ENCODE results near the gene TOMM40.
"Not testable (repeated sequence)": the region's sequence is repeated elsewhere in the genome, so short reads cannot be mapped to it uniquely, and the experiment has no call there.

DNA sequence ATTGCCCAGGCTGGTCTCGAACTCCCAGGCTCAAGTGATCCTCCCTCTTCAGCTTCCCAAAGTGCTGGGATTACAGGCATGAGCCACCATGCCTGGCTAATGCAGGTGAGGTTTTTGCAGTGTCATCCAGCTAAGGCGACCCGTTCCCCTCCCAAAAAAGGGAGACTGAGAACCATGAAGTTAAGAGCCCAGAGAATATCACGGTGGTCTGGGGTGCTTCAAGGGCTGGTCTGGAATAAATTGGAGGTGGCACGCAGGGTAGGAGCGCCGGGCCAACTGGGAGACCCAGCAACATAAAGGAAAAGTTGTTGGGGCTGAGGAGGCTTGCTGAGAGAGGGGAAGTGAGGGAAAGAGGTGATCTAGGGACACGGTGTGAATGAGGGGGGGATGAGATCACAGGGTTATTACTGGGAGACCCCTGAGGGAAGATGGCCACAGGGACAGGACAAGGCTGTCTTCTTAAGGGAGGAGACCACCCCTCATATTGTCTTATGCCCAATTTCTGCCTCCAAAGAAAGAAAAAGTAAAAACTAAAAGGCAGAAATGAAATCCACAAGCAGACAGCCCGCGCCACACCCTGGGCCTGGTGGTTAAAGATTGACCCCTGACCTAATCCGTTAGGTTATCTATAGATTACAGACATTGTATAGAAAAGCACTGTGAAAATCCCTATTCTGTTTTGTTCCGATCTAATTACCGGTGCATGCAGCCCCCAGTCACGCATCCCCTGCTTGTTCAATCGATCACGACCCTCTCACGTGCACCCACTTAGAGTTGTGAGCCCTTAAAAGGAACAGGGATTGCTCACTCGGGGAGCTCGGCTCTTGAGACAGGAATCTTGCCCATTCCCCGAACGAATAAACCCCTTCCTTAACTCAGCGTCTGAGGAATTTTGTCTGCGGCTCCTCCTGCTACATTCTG is 22.7 kb downstream of the TOMM40 start:
- TF ChIP-seq, protein P1, sequence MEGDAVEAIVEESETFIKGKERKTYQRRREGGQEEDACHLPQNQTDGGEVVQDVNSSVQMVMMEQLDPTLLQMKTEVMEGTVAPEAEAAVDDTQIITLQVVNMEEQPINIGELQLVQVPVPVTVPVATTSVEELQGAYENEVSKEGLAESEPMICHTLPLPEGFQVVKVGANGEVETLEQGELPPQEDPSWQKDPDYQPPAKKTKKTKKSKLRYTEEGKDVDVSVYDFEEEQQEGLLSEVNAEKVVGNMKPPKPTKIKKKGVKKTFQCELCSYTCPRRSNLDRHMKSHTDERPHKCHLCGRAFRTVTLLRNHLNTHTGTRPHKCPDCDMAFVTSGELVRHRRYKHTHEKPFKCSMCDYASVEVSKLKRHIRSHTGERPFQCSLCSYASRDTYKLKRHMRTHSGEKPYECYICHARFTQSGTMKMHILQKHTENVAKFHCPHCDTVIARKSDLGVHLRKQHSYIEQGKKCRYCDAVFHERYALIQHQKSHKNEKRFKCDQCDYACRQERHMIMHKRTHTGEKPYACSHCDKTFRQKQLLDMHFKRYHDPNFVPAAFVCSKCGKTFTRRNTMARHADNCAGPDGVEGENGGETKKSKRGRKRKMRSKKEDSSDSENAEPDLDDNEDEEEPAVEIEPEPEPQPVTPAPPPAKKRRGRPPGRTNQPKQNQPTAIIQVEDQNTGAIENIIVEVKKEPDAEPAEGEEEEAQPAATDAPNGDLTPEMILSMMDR (conservative IDR thresholded peaks at IDR 0.05): not testable (repeated sequence)
- not testable (repeated sequence) for TF ChIP-seq ZFX (IDR thresholded peaks at IDR 0.05)
